ENCODE measurements around the gene TFR2.

The TFR2 gene

GRCh38 chr7:100572949-100573675, 68.2 kb downstream of the TFR2 start:
- no peak for DNase-seq (ENCODE audit: low spot score)
- TF ChIP-seq CTCF (IDR thresholded peaks at IDR 0.05): no peak
- no peak overlapping the region for H3K27ac ChIP-seq
- no peak overlapping the region for H3K4me3 ChIP-seq

GRCh38 chr7:100572281-100572948, 68.9 kb downstream of the TFR2 start:
- Histone ChIP-seq H3K27ac (no peak overlapping the region), H3K4me3 (no peak overlapping the region)
- no peak for TF ChIP-seq CTCF (IDR thresholded peaks at IDR 0.05)
- no peak for DNase-seq (ENCODE audit: low spot score)

- no peak overlapping the region for H3K27ac ChIP-seq
- DNase-seq (ENCODE audit: low spot score): no peak
- H3K4me3 ChIP-seq: no peak overlapping the region
- no peak for TF ChIP-seq CTCF (IDR thresholded peaks at IDR 0.05)
These were observed 69.6 kb downstream of the TFR2 start for GRCh38 chr7:100571829-100572116.

GRCh38 chr7:100570954-100571828, 70.2 kb downstream of the TFR2 start:
- TF ChIP-seq CTCF (IDR thresholded peaks at IDR 0.05): no peak
- Histone ChIP-seq H3K27ac (no peak overlapping the region), H3K4me3 (no peak overlapping the region)
- no peak for DNase-seq (ENCODE audit: low spot score)
